Muscle of leg (tissue), 11 donors: ENCODE results near the gene CCDC57. TPM values are rescaled to one million over a fixed set of nuclear protein-coding genes. Genes with fewer than 3 reads are reported as not detected.

ENCODE experiments used
- DNase-seq: peaks from one replicate; pipeline ENCODE4 v3.0.0; 2013
- H3K27ac ChIP-seq: one replicate; pipeline ENCODE4 v1.5.1; 2013; ENCODE audit warnings: mild to moderate bottlenecking, low read length, control low read depth
- H3K27me3 ChIP-seq: one replicate; pipeline ENCODE4 v1.6.1; 2013; ENCODE audit warnings: low read length; ENCODE audit not compliant: control insufficient read depth, insufficient read depth
- H3K36me3 ChIP-seq: one replicate; pipeline ENCODE4 v1.6.1; 2013; ENCODE audit warnings: low read length; ENCODE audit not compliant: control insufficient read depth, insufficient read depth
- H3K4me1 ChIP-seq: one replicate; pipeline ENCODE4 v1.6.1; 2013; ENCODE audit warnings: low read length; ENCODE audit not compliant: control insufficient read depth, insufficient read depth
- H3K4me3 ChIP-seq: one replicate; pipeline ENCODE4 v1.5.1; 2013; ENCODE audit warnings: low read length, control low read depth
- H3K9me3 ChIP-seq: replicated peaks from 2 replicates; pipeline ENCODE4 v1.6.1; 2013; ENCODE audit warnings: low read depth, low read length; ENCODE audit not compliant: control insufficient read depth
- WGBS: methylation state at CpG from one replicate; pipeline ENCODE4 v1.1.5; 2013; ENCODE audit warnings: missing lambda C conversion rate; ENCODE audit not compliant: insufficient coverage; 5-methylcytosine and 5-hydroxymethylcytosine counted together
- polyA plus RNA-seq, 8 donors: library from polyadenylated mRNA; unstranded; fragments of 120-200 nt; gene quantifications; one replicate each; pipeline versions ENCODE4 v1.2.1 to v1.2.3, GENCODE V29; 2013; ENCODE audit warnings: inconsistent platforms in 1 of 8, low replicate concordance in 1 of 8; ENCODE audit not compliant: insufficient read length in 8 of 8, insufficient read depth in 1 of 8
- total RNA-seq: library from RNA; stranded (reverse); fragments of 120-200 nt; gene quantifications from one replicate; pipeline ENCODE4 v1.2.4, GENCODE V29; 2013

CCDC57 gene
- total and polyA plus RNA-seq, 9 donors = 15.7 to 37.4 (median 30.4) TPM

GRCh38 chr17:82229698-82230608 is 17.3 kb upstream of the CCDC57 start:
- peak overlapping the region; percentile 54 for H3K4me3 ChIP-seq
- peak; percentile 46 for DNase-seq
- peak overlapping the region; percentile 62 for H3K27ac ChIP-seq
- no peaks in the 10 kb centered on the region for H3K9me3 ChIP-seq
- 42% methylated on average over 24 of the region's 28 CpGs for WGBS
- no peaks in the 10 kb centered on the region for H3K36me3 ChIP-seq
- peaks cover 63% of the 10 kb centered on the region for H3K4me1 ChIP-seq
- H3K27me3 ChIP-seq = peaks cover 40% of the 10 kb centered on the region

- H3K27me3 ChIP-seq = peaks cover 40% of the 10 kb centered on the region
- peak within 1 kb of the TSS; percentile 54 for H3K4me3 ChIP-seq
- peak within 1 kb of the TSS; percentile 62 for H3K27ac ChIP-seq
- no peaks in the 10 kb centered on the region for H3K36me3 ChIP-seq
- H3K9me3 ChIP-seq = no peaks in the 10 kb centered on the region
- 2% methylated on average over 103 of the region's 105 CpGs for WGBS
- H3K4me1 ChIP-seq = peaks cover 57% of the 10 kb centered on the region
- peak; percentile 82 for DNase-seq
Measured at GRCh38 chr17:82228842-82229697, 16.4 kb upstream of the CCDC57 start, which contains the start of gene SLC16A3. TSS of gene SLC16A3 (plus strand) at chr17:82229042. CDS start at chr17:82236009, 6,967 bp downstream.

- no peak overlapping the region for H3K27ac ChIP-seq
- peak; percentile 54 for DNase-seq
- H3K27me3 ChIP-seq = peaks cover 40% of the 10 kb centered on the region
- H3K36me3 ChIP-seq = no peaks in the 10 kb centered on the region
- WGBS = 8% methylated on average over 61 of the region's 63 CpGs
- H3K4me3 ChIP-seq = peak overlapping the region; percentile 21
- H3K4me1 ChIP-seq = peaks cover 56% of the 10 kb centered on the region
- no peaks in the 10 kb centered on the region for H3K9me3 ChIP-seq
Measured at GRCh38 chr17:82228278-82228841, 15.7 kb upstream of the CCDC57 start.

GRCh38 chr17:82227629-82228277 is 15.1 kb upstream of the CCDC57 start:
- 74% methylated on average over 10 of the region's 18 CpGs for WGBS
- no peaks in the 10 kb centered on the region for H3K36me3 ChIP-seq
- no peak overlapping the region for H3K27ac ChIP-seq
- H3K27me3 ChIP-seq = peaks cover 42% of the 10 kb centered on the region
- H3K4me1 ChIP-seq = peaks cover 49% of the 10 kb centered on the region
- DNase-seq = no peak
- H3K9me3 ChIP-seq = no peaks in the 10 kb centered on the region
- H3K4me3 ChIP-seq = no peak overlapping the region

GRCh38 chr17:82226809-82227628 is 14.4 kb upstream of the CCDC57 start:
- H3K27me3 ChIP-seq = peaks cover 43% of the 10 kb centered on the region
- no peak overlapping the region for H3K4me3 ChIP-seq
- DNase-seq = no peak
- no peaks in the 10 kb centered on the region for H3K36me3 ChIP-seq
- H3K4me1 ChIP-seq = peaks cover 43% of the 10 kb centered on the region
- no peaks in the 10 kb centered on the region for H3K9me3 ChIP-seq
- WGBS = 69% methylated on average over 13 of the region's 16 CpGs
- no peak overlapping the region for H3K27ac ChIP-seq

- H3K27me3 ChIP-seq = peaks cover 42% of the 10 kb centered on the region
- H3K9me3 ChIP-seq = no peaks in the 10 kb centered on the region
- WGBS = 86% methylated on average over 9 of the region's 15 CpGs
- no peaks in the 10 kb centered on the region for H3K36me3 ChIP-seq
- H3K4me3 ChIP-seq = no peak overlapping the region
- DNase-seq = no peak
- peaks cover 36% of the 10 kb centered on the region for H3K4me1 ChIP-seq
- no peak overlapping the region for H3K27ac ChIP-seq
Measured at GRCh38 chr17:82226146-82226808, 13.6 kb upstream of the CCDC57 start.

GRCh38 chr17:82225368-82226029 is 12.9 kb upstream of the CCDC57 start:
- no peak overlapping the region for H3K27ac ChIP-seq
- no peaks in the 10 kb centered on the region for H3K9me3 ChIP-seq
- no peaks in the 10 kb centered on the region for H3K36me3 ChIP-seq
- peaks cover 30% of the 10 kb centered on the region for H3K4me1 ChIP-seq
- WGBS = 51% methylated on average over 20 of the region's 24 CpGs
- peak; percentile 27 for DNase-seq
- H3K27me3 ChIP-seq = peaks cover 39% of the 10 kb centered on the region
- no peak overlapping the region for H3K4me3 ChIP-seq

- Histone ChIP-seq H3K4me1 (peaks cover 21% of the 10 kb centered on the region), H3K9me3 (no peaks in the 10 kb centered on the region), H3K27ac (no peak overlapping the region), H3K27me3 (peaks cover 31% of the 10 kb centered on the region), H3K4me3 (no peak overlapping the region), H3K36me3 (no peaks in the 10 kb centered on the region)
- 96% methylated on average over 5 of the region's 8 CpGs for WGBS
- DNase-seq = no peak
Measured at GRCh38 chr17:82224666-82225065, 12.0 kb upstream of the CCDC57 start.
